Measurements from ENCODE around the gene THBS1.

Gene THBS1

GRCh38 chr15:39538936-39539335, 41.9 kb upstream of the THBS1 start:
- no peaks in the 10 kb centered on the region for H3K27me3 ChIP-seq (ENCODE audit: insufficient read depth, low read length)
- no peak for TF ChIP-seq EZH2 (IDR thresholded peaks at IDR 0.05; ENCODE audit: borderline replicate concordance, low read length)
- TF ChIP-seq CTCF (IDR thresholded peaks at IDR 0.05; ENCODE audit: low read length), result no peak
- H3K9me3 ChIP-seq (ENCODE audit: low read length), result no peaks in the 10 kb centered on the region
- no peak overlapping the region for H3K9ac ChIP-seq (ENCODE audit: low read length)
- H2AFZ ChIP-seq (ENCODE audit: low read length), result no peak overlapping the region
- H3K79me2 ChIP-seq (ENCODE audit: insufficient read depth, low read length), result no peaks in the 10 kb centered on the region
- no peaks in the 10 kb centered on the region for H3K4me1 ChIP-seq (ENCODE audit: insufficient read depth, low read length, severe bottlenecking)
- H3K4me3 ChIP-seq (ENCODE audit: low read depth, low read length, poor library complexity, severe bottlenecking), result no peak overlapping the region
- H3K4me2 ChIP-seq (ENCODE audit: low read length), result no peak overlapping the region
- no peak overlapping the region for H3K27ac ChIP-seq (ENCODE audit: low read depth, low read length, poor library complexity, severe bottlenecking)
- no peaks in the 10 kb centered on the region for H3K36me3 ChIP-seq (ENCODE audit: insufficient read depth, low read length)
- no peaks in the 10 kb centered on the region for H3K9me2 ChIP-seq (ENCODE audit: low read depth, low read length)
- H4K20me1 ChIP-seq (ENCODE audit: insufficient read depth, low read length), result no peaks in the 10 kb centered on the region
- H3F3A ChIP-seq (ENCODE audit: insufficient read depth, low read length), result no peaks in the 10 kb centered on the region

- Histone ChIP-seq H4K20me1 (ENCODE audit: insufficient read depth, low read length) (no peaks in the 10 kb centered on the region), H3K9ac (ENCODE audit: low read length) (no peak overlapping the region), H2AFZ (ENCODE audit: low read length) (no peak overlapping the region), H3K36me3 (ENCODE audit: insufficient read depth, low read length) (no peaks in the 10 kb centered on the region), H3F3A (ENCODE audit: insufficient read depth, low read length) (no peaks in the 10 kb centered on the region), H3K9me2 (ENCODE audit: low read depth, low read length) (no peaks in the 10 kb centered on the region), H3K79me2 (ENCODE audit: insufficient read depth, low read length) (no peaks in the 10 kb centered on the region), H3K9me3 (ENCODE audit: low read length) (no peaks in the 10 kb centered on the region), H3K27ac (ENCODE audit: low read depth, low read length, poor library complexity, severe bottlenecking) (no peak overlapping the region), H3K4me1 (ENCODE audit: insufficient read depth, low read length, severe bottlenecking) (no peaks in the 10 kb centered on the region), H3K4me2 (ENCODE audit: low read length) (no peak overlapping the region), H3K4me3 (ENCODE audit: low read depth, low read length, poor library complexity, severe bottlenecking) (no peak overlapping the region), H3K27me3 (ENCODE audit: insufficient read depth, low read length) (no peaks in the 10 kb centered on the region)
- no peak for TF ChIP-seq CTCF (IDR thresholded peaks at IDR 0.05; ENCODE audit: low read length)
- no peak for TF ChIP-seq EZH2 (IDR thresholded peaks at IDR 0.05; ENCODE audit: borderline replicate concordance, low read length)
Measured at GRCh38 chr15:39539466-39539865, 41.4 kb upstream of the THBS1 start.

- Histone ChIP-seq H3K9me3 (ENCODE audit: low read length) (no peaks in the 10 kb centered on the region), H3K4me2 (ENCODE audit: low read length) (no peak overlapping the region)
- no peak for TF ChIP-seq EZH2 (IDR thresholded peaks at IDR 0.05; ENCODE audit: borderline replicate concordance, low read length)
- TF ChIP-seq CTCF (IDR thresholded peaks at IDR 0.05; ENCODE audit: low read length), result no peak
Measured at GRCh38 chr15:39539973-39540558, 40.8 kb upstream of the THBS1 start.

More at GRCh38 chr15:39539973-39540558, 40.8 kb upstream of the THBS1 start:
- no peak overlapping the region for H3K27ac ChIP-seq (ENCODE audit: low read depth, low read length, poor library complexity, severe bottlenecking)
- H3K4me1 ChIP-seq (ENCODE audit: insufficient read depth, low read length, severe bottlenecking), result no peaks in the 10 kb centered on the region
- no peaks in the 10 kb centered on the region for H4K20me1 ChIP-seq (ENCODE audit: insufficient read depth, low read length)
- no peaks in the 10 kb centered on the region for H3K36me3 ChIP-seq (ENCODE audit: insufficient read depth, low read length)
- H3K9ac ChIP-seq (ENCODE audit: low read length), result no peak overlapping the region
- no peak overlapping the region for H2AFZ ChIP-seq (ENCODE audit: low read length)
- no peaks in the 10 kb centered on the region for H3F3A ChIP-seq (ENCODE audit: insufficient read depth, low read length)
- no peaks in the 10 kb centered on the region for H3K9me2 ChIP-seq (ENCODE audit: low read depth, low read length)
- no peak overlapping the region for H3K4me3 ChIP-seq (ENCODE audit: low read depth, low read length, poor library complexity, severe bottlenecking)
- no peaks in the 10 kb centered on the region for H3K27me3 ChIP-seq (ENCODE audit: insufficient read depth, low read length)
- H3K79me2 ChIP-seq (ENCODE audit: insufficient read depth, low read length), result no peaks in the 10 kb centered on the region
